H1 (cell line): Measurements from ENCODE around the gene MALT1.

Experiments used
- CTCF ChIP-seq, 3 experiments: IDR thresholded peaks; 1 replicate in 2 of 3; 2 replicates in 1 of 3; pipeline versions ENCODE4 v1.5.1 to v1.6.1; 2011; ENCODE audit warnings: low read length in 3 of 3, mild to moderate bottlenecking in 3 of 3, inconsistent platforms in 2 of 3, low read depth in 1 of 3, moderate library complexity in 1 of 3; ENCODE audit not compliant: insufficient read depth in 1 of 3; ENCODE audit errors: control extremely low read depth in 1 of 3
- EP300 ChIP-seq, 2 experiments: IDR thresholded peaks; 1 replicate in 1 of 2; 2 replicates in 1 of 2; pipeline ENCODE4 v1.6.1; 2011 to 2012; ENCODE audit warnings: low read depth in 2 of 2, low read length in 2 of 2, mild to moderate bottlenecking in 2 of 2, borderline replicate concordance in 1 of 2, inconsistent platforms in 1 of 2, moderate library complexity in 1 of 2
- EZH2 ChIP-seq: fragments of 200-600 bp; sonication (generic); IDR thresholded peaks from 2 replicates; pipeline ENCODE4 v1.7.1; 2012; ENCODE audit warnings: low read depth, mild to moderate bottlenecking, moderate library complexity, low read length, inconsistent platforms; ENCODE audit not compliant: severe bottlenecking
- HDAC6 ChIP-seq: IDR thresholded peaks from one replicate; pipeline ENCODE4 v1.7.1; 2012; ENCODE audit warnings: low read depth, mild to moderate bottlenecking, inconsistent platforms, low read length, moderate library complexity
- MAX ChIP-seq: IDR thresholded peaks from 2 replicates; pipeline ENCODE4 v1.6.1; 2012; ENCODE audit warnings: inconsistent platforms
- POLR2A ChIP-seq, 2 experiments: IDR thresholded peaks; 1 replicate in 1 of 2; 2 replicates in 1 of 2; pipeline ENCODE4 v1.6.1; 2011; ENCODE audit warnings: low read depth in 2 of 2, low read length in 2 of 2, mild to moderate bottlenecking in 2 of 2; ENCODE audit errors: control extremely low read depth in 1 of 2
- POLR2AphosphoS5 ChIP-seq: IDR thresholded peaks from 2 replicates; pipeline ENCODE4 v1.6.1; 2011; ENCODE audit warnings: low read depth, low read length
- RBBP5 ChIP-seq: IDR thresholded peaks from 2 replicates; pipeline ENCODE4 v1.7.1; 2012; ENCODE audit warnings: low read depth, mild to moderate bottlenecking, inconsistent platforms, low read length, moderate library complexity, borderline replicate concordance
- RXRA ChIP-seq: IDR thresholded peaks from 2 replicates; pipeline ENCODE4 v1.6.1; 2011; ENCODE audit warnings: low read depth, mild to moderate bottlenecking, low read length, moderate library complexity; ENCODE audit not compliant: insufficient read depth
- SIN3A ChIP-seq, 2 experiments: IDR thresholded peaks in 1 of 2; conservative IDR thresholded peaks in 1 of 2; 2 replicates each; pipeline ENCODE4 v1.6.1; 2011 to 2012; ENCODE audit warnings: low read length in 2 of 2, improper control_type of control experiment in 1 of 2, low read depth in 1 of 2, mild to moderate bottlenecking in 1 of 2
- TAF1 ChIP-seq: IDR thresholded peaks from 2 replicates; pipeline ENCODE4 v1.6.1; 2011; ENCODE audit warnings: mild to moderate bottlenecking, low read depth, low read length
- ZNF274 ChIP-seq: IDR thresholded peaks from 2 replicates; pipeline ENCODE4 v1.7.0; 2012; ENCODE audit warnings: low read length, borderline replicate concordance; ENCODE audit errors: extremely low read depth

GRCh38 chr18:58733866-58734265 lies 62.6 kb downstream of the MALT1 start:
- no peak for TF ChIP-seq RBBP5
- TF ChIP-seq CTCF (IDR thresholded peaks at IDR 0.05; ENCODE audit: control extremely low read depth in 1 of 3, insufficient read depth in 1 of 3, low read depth in 1 of 3, low read length in 3 of 3), result no peak
- TF ChIP-seq EP300 (IDR thresholded peaks at IDR 0.05; ENCODE audit: borderline replicate concordance in 1 of 2, low read depth in 2 of 2, low read length in 2 of 2), result no peak
- TF ChIP-seq MAX, result no peak
- no peak for TF ChIP-seq POLR2A (IDR thresholded peaks at IDR 0.05; ENCODE audit: control extremely low read depth in 1 of 2, low read depth in 2 of 2, low read length in 2 of 2)
- no peak for TF ChIP-seq SIN3A (conservative IDR thresholded peaks at IDR 0.05 in 1 of 2, IDR thresholded peaks at IDR 0.05 in 1 of 2; ENCODE audit: low read depth in 1 of 2, low read length in 2 of 2)
- no peak for TF ChIP-seq RXRA
- TF ChIP-seq ZNF274, result no peak
- no peak for TF ChIP-seq EZH2
- TF ChIP-seq POLR2AphosphoS5, result no peak
- no peak for TF ChIP-seq TAF1
- no peak for TF ChIP-seq HDAC6
